RWPE2 (cell line): ENCODE data around the gene MYH14.

ENCODE experiments used
- ATAC-seq: fragments of 200-7000 bp; cut with Tn5 transposase; 3 replicates; pipeline ENCODE4 v1.9.1; 2021; ENCODE audit warnings: low read depth
- DNase-seq: peaks from one replicate; pipeline ENCODE4 v3.0.0-alpha.2; 2020; ENCODE audit warnings: low spot score
- H3K27ac ChIP-seq: fragments of 450-650 bp; 2 replicates; pipeline ENCODE4 v1.5.1; 2017; ENCODE audit warnings: mild to moderate bottlenecking; ENCODE audit not compliant: poor library complexity, severe bottlenecking
- H3K27me3 ChIP-seq: fragments of 250-450 bp; sonication (Bioruptor Pico); 2 replicates; pipeline ENCODE4 v1.5.1; 2021; ENCODE audit warnings: mild to moderate bottlenecking, moderate library complexity; ENCODE audit not compliant: insufficient read depth, poor library complexity, severe bottlenecking
- H3K36me3 ChIP-seq: fragments of 250-450 bp; sonication (Bioruptor Pico); 2 replicates; pipeline ENCODE4 v1.5.1; 2020; ENCODE audit warnings: low read depth, mild to moderate bottlenecking, moderate library complexity
- H3K4me1 ChIP-seq: fragments of 250-450 bp; sonication (Bioruptor Pico); 2 replicates; pipeline ENCODE4 v1.5.1; 2021; ENCODE audit warnings: mild to moderate bottlenecking, moderate library complexity; ENCODE audit not compliant: insufficient read depth, poor library complexity, severe bottlenecking
- H3K4me3 ChIP-seq: fragments of 250-450 bp; sonication (Bioruptor Pico); 2 replicates; pipeline ENCODE4 v1.5.1; 2021; ENCODE audit warnings: mild to moderate bottlenecking, moderate library complexity; ENCODE audit not compliant: severe bottlenecking
- H3K9me3 ChIP-seq: fragments of 250-450 bp; sonication (Bioruptor Pico); 2 replicates; pipeline ENCODE4 v1.5.1; 2021; ENCODE audit warnings: mild to moderate bottlenecking, moderate library complexity; ENCODE audit not compliant: severe bottlenecking
- TF ChIP-seq, protein P1 (sequence below): fragments of 450-650 bp; IDR thresholded peaks from one replicate; pipeline ENCODE4 v1.5.1; 2017; ENCODE audit warnings: mild to moderate bottlenecking, moderate library complexity; ENCODE audit not compliant: poor library complexity, severe bottlenecking

MYH14 gene

GRCh38 chr19:50326101-50326664 is 122.8 kb downstream of the MYH14 start:
- H3K27me3 ChIP-seq, result peaks cover 40% of the 10 kb centered on the region
- TF ChIP-seq, protein P1, sequence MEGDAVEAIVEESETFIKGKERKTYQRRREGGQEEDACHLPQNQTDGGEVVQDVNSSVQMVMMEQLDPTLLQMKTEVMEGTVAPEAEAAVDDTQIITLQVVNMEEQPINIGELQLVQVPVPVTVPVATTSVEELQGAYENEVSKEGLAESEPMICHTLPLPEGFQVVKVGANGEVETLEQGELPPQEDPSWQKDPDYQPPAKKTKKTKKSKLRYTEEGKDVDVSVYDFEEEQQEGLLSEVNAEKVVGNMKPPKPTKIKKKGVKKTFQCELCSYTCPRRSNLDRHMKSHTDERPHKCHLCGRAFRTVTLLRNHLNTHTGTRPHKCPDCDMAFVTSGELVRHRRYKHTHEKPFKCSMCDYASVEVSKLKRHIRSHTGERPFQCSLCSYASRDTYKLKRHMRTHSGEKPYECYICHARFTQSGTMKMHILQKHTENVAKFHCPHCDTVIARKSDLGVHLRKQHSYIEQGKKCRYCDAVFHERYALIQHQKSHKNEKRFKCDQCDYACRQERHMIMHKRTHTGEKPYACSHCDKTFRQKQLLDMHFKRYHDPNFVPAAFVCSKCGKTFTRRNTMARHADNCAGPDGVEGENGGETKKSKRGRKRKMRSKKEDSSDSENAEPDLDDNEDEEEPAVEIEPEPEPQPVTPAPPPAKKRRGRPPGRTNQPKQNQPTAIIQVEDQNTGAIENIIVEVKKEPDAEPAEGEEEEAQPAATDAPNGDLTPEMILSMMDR, result no peak
- no peak overlapping the region for H3K4me3 ChIP-seq
- peaks cover 4% of the 10 kb centered on the region for H3K9me3 ChIP-seq
- no peaks in the 10 kb centered on the region for H3K4me1 ChIP-seq
- peak; percentile 29 for DNase-seq
- no peaks in the 10 kb centered on the region for H3K36me3 ChIP-seq
- no peak overlapping the region for H3K27ac ChIP-seq
- no peak for ATAC-seq

DNA sequence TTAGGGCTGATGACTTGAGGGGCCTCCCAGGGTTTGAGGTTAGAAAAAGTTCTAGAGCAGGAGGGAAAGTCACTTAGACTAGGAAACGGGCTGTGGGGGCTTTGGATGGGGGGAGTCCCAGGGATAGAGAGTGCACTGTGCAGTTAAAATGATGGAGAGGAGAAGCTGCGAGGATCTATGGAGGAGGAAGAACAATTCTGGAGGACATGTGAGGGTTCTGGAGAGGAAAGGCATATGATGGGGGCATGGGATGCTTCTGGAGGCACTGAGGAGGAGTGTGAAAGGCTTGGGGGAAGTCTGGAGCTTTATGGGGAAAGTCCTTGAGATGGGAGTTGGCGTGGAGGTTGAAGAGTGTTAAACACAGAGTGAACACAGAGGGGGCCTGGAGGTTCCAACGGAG is 123.6 kb downstream of the MYH14 start:
- no peak overlapping the region for H3K27ac ChIP-seq
- TF ChIP-seq, protein P1, result no peak
- H3K4me1 ChIP-seq, result no peaks in the 10 kb centered on the region
- no peak overlapping the region for H3K4me3 ChIP-seq
- no peaks in the 10 kb centered on the region for H3K36me3 ChIP-seq
- ATAC-seq (no peak), DNase-seq (peak; percentile 7)
- peaks cover 45% of the 10 kb centered on the region for H3K27me3 ChIP-seq
- H3K9me3 ChIP-seq, result peaks cover 4% of the 10 kb centered on the region

DNA sequence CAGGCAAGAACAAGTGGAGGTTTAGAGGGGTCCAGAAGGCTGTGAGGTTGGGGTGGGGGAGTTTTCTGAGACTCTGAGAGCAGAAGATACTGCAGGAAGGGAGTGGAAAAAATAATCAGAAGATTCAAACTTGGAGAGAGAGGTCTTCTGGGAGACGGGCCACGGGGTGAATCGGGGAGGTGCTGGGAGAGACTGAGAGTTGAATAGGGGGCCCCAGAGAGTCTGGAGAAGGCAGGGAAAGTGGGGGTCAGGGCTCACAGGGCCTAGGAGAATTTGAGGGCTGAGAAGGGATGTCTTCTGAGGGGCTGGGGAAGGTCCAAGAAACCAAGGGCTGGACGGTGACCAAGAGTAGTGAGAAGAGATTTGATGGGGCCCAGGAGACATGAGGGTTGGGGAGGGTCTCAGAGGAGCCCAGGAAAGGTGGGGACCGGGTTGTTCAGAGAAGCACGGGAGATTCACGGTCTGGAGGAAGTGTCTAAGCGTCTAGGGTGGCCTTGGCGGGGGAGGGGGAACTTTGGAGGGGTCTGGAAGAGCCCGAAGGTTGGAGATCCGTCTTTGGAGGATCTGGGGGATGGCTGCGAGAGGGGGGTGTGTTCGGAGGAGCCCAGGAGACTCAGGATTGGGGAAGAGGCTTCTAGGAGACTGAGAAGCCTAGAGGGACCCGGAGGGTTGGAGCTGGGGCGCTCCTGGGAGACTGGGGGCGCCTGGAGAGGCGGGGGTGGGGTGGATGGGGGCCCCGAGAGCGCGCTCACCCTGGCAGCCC is 124.2 kb downstream of the MYH14 start:
- no peak overlapping the region for H3K4me3 ChIP-seq
- H3K4me1 ChIP-seq, result no peaks in the 10 kb centered on the region
- DNase-seq, result peak; percentile 35
- TF ChIP-seq, protein P1, result no peak
- peaks cover 51% of the 10 kb centered on the region for H3K27me3 ChIP-seq
- no peaks in the 10 kb centered on the region for H3K36me3 ChIP-seq
- peaks cover 4% of the 10 kb centered on the region for H3K9me3 ChIP-seq
- H3K27ac ChIP-seq, result no peak overlapping the region
- ATAC-seq, result no peak

- Histone ChIP-seq H3K9me3 (peaks cover 4% of the 10 kb centered on the region), H3K36me3 (no peaks in the 10 kb centered on the region), H3K4me1 (no peaks in the 10 kb centered on the region), H3K27ac (no peak overlapping the region), H3K27me3 (peaks cover 55% of the 10 kb centered on the region), H3K4me3 (peak overlapping the region; percentile 21)
- TF ChIP-seq, protein P1, result peak; percentile 45
- ATAC-seq, result no peak
- peak; percentile 45 for DNase-seq
These were observed 124.9 kb downstream of the MYH14 start for GRCh38 chr19:50328224-50328872.

DNA sequence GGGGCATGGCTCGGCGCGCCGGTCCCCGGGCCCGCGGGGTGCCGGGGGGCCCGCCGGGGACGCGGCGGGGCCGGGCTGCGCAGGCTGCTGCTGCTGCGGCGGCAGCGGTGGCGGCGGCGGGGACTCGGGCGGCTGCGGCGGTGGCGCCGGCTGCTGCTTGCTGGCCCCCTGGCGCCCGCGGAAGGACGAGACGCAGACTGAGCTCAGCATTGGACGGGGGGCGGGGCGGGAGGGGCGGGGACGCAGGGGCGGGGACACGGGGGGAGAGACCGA is 125.4 kb downstream of the MYH14 start:
- H3K4me1 ChIP-seq, result no peaks in the 10 kb centered on the region
- no peaks in the 10 kb centered on the region for H3K36me3 ChIP-seq
- ATAC-seq (peak; percentile 11), DNase-seq (no peak)
- H3K9me3 ChIP-seq, result peaks cover 4% of the 10 kb centered on the region
- H3K27me3 ChIP-seq, result peaks cover 55% of the 10 kb centered on the region
- H3K27ac ChIP-seq, result no peak overlapping the region
- peak overlapping the region; percentile 21 for H3K4me3 ChIP-seq
- TF ChIP-seq, protein P1, result no peak
